ENCODE results near the gene MSRB1. TPM values are rescaled to one million over a fixed set of nuclear protein-coding genes. Genes with fewer than 3 reads are reported as not detected.
A peak's percentile ranks its signal among the peaks of the same experiment; 100 is the strongest.

MSRB1 gene
- total and polyA plus RNA-seq, 11 donors, result 12.4 to 70.2 (median 33.7) TPM

DNA sequence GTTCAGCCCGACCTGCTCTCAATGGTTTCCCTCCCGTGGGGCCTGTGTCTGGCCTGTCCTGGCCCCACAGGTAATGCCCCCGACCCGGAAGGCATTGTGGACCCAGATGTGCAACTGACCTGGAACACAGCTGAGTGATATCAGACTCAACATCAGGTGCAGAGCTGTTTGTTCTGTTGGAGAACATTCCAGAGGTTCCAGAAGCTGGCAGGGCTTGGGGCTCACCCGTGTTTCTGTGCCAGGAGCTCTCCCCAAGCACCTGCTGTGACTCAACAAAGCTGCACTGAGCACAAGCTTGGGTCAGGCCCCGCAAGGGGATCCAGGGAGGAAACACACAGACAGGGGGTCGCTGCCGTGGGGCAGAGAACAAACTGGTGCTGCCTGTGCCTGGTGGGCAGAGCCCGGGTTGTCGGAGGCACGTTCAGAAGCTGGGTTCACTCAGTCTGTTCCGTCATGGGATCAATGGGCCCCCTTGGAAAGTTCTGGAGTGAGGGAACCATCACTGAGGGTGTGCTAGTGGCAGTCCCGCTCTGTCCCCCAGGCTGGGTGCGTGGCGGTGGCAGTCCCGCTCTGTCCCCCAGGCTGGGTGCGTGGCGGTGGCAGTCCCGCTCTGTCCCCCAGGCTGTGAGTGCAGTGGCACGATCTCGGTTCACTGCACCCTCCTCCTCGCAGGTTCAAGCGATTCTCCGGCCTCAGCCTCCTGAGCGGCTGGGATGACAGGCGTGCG is 46.9 kb downstream of the MSRB1 start:
- 76 to 78% (median 77%) methylated on average over 20 to 27 of the region's 27 CpGs for WGBS, 4 donors
- Histone ChIP-seq H3K27me3 (peaks cover 0 to 35% (median 8%) of the 10 kb centered on the region in 9 donors), H3K4me1 (no peaks in the 10 kb centered on the region), H3K27ac (no peak overlapping the region), H3K36me3 (no peaks in the 10 kb centered on the region), H3K4me3 (no peak overlapping the region), H3K9me3 (no peaks in the 10 kb centered on the region)
- no peak for TF ChIP-seq POLR2A (IDR thresholded peaks at IDR 0.05)
- TF ChIP-seq, protein P1, sequence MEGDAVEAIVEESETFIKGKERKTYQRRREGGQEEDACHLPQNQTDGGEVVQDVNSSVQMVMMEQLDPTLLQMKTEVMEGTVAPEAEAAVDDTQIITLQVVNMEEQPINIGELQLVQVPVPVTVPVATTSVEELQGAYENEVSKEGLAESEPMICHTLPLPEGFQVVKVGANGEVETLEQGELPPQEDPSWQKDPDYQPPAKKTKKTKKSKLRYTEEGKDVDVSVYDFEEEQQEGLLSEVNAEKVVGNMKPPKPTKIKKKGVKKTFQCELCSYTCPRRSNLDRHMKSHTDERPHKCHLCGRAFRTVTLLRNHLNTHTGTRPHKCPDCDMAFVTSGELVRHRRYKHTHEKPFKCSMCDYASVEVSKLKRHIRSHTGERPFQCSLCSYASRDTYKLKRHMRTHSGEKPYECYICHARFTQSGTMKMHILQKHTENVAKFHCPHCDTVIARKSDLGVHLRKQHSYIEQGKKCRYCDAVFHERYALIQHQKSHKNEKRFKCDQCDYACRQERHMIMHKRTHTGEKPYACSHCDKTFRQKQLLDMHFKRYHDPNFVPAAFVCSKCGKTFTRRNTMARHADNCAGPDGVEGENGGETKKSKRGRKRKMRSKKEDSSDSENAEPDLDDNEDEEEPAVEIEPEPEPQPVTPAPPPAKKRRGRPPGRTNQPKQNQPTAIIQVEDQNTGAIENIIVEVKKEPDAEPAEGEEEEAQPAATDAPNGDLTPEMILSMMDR (IDR thresholded peaks at IDR 0.05), result no peak
- intact Hi-C loops (cut with DNase I), result no loop called here
- ATAC-seq (peak in 1 of 4 donors; percentile 7), DNase-seq (peak in 1 of 5 donors; percentile 25)

DNA sequence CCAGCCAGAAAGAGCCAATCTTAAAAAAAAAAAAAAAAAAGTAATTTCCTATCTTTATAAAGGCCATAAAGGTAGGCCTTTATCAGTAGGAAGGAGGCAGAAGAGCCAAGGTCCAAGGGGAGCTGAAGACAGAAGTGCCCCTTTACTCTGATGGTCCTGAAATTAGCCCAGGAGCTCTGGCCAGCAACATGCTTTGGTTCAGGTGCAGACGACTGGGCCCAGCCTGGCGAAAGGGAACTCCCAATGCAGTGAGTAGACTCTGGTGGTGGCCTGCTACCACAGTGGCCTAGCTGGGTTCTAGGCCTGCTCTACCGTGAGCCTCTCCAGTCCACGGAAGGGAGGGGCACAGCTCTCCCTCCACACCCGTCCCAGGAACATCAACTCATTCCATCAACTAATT is 47.9 kb downstream of the MSRB1 start:
- Histone ChIP-seq H3K36me3 (no peaks in the 10 kb centered on the region), H3K27me3 (peaks cover 0 to 33% (median 10%) of the 10 kb centered on the region in 9 donors), H3K4me1 (no peaks in the 10 kb centered on the region), H3K9me3 (no peaks in the 10 kb centered on the region), H3K27ac (no peak overlapping the region), H3K4me3 (no peak overlapping the region)
- peak in 1 of 5 donors; percentile 13 for DNase-seq
- WGBS, 4 donors, result 78 to 98% (median 85%) methylated on average over 5 of the region's 5 CpGs
- intact Hi-C loops (cut with DNase I), result no loop called here
- TF ChIP-seq, protein P1 (IDR thresholded peaks at IDR 0.05), result no peak
- TF ChIP-seq POLR2A (IDR thresholded peaks at IDR 0.05), result no peak
- ATAC-seq, result no peak

DNA sequence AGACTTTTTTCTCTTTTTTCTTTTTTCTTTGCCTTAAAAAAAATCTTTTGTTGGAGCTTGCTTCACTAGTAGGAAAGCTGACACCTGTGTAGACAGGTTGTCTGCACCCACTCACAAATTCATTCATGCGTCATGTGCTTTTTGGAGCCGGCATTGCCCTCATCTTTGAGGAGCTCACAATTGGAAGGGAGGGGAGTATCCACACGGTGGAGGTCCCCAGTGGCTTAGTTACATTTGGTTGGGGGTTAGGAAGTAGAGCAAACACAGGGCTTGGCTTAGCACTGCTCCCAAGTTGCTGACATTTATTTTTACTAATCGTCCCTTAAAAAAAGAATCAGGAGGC is 52.3 kb downstream of the MSRB1 start:
- DNase-seq (peak in 1 of 5 donors; percentile 7), ATAC-seq (no peak)
- no peaks in the 10 kb centered on the region for H3K4me1 ChIP-seq
- H3K9me3 ChIP-seq, result no peaks in the 10 kb centered on the region
- H3K36me3 ChIP-seq, result no peaks in the 10 kb centered on the region
- peaks cover 0 to 31% (median 2%) of the 10 kb centered on the region in 9 donors for H3K27me3 ChIP-seq
- no peak overlapping the region for H3K27ac ChIP-seq
- whole genome bisulfite sequencing, 4 donors, result 42 to 58% (median 45%) methylated on average over 4 of the region's 4 CpGs
- H3K4me3 ChIP-seq, result no peak overlapping the region
- TF ChIP-seq POLR2A (IDR thresholded peaks at IDR 0.05), result no peak
- TF ChIP-seq, protein P1 (IDR thresholded peaks at IDR 0.05), result no peak
- intact Hi-C loops (cut with DNase I), result no loop called here

DNA sequence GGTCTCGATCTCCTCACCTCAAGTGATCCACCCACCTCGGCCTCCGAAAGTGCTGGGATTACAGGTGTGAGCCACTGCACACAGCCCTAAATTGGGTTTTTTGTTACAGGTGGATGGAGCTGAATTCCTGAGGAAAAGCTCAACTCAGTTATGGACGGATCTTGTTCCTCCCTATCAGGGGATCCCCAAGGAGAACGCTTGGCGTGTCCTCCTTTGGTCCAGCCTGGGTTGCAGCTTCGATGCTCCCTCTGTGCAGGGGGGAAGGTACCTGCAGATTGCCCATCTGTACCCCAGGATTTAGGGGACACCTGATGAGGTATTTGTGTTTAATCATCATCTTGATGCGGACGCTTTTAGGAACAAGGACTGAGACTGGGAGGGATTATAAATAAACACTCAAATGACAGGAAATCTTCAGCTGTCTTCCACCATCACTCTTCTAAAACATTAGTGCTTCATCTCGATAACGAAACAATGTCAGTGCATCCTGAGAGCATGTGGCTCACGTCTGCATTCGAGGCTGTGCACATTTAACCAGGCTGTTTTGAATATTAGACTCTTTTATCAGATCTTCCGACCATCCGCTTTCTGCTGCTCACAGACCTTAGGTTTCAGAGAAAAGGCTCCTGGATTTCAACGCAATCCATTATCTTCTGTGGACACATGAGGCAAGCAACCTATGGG is 52.8 kb downstream of the MSRB1 start:
- WGBS, 4 donors, result 60 to 73% (median 65%) methylated on average over 15 to 16 of the region's 16 CpGs
- no peak overlapping the region for H3K4me3 ChIP-seq
- DNase-seq (peak in 1 of 5 donors; percentile 13), ATAC-seq (no peak)
- no peaks in the 10 kb centered on the region for H3K4me1 ChIP-seq
- H3K27me3 ChIP-seq, result peaks cover 0 to 36% (median 2%) of the 10 kb centered on the region in 9 donors
- TF ChIP-seq, protein P1 (IDR thresholded peaks at IDR 0.05), result no peak
- no peak for TF ChIP-seq POLR2A (IDR thresholded peaks at IDR 0.05)
- intact Hi-C loops (cut with DNase I), result no loop called here
- H3K36me3 ChIP-seq, result no peaks in the 10 kb centered on the region
- no peaks in the 10 kb centered on the region for H3K9me3 ChIP-seq
- no peak overlapping the region for H3K27ac ChIP-seq
